HG03064 (cell line): ENCODE results near the gene SLC6A12.

Experiments used
- ATAC-seq: cut with Tn5 transposase; IDR thresholded peaks from one replicate; pipeline ENCODE4 v1.9.1; 2021; ENCODE audit warnings: low read depth; ENCODE audit not compliant: unreplicated experiment

The SLC6A12 gene

GRCh38 chr12:145369-145960 is 68.5 kb downstream of the SLC6A12 start:
- ATAC-seq: no peak

- no peak for ATAC-seq
These were observed 69.2 kb downstream of the SLC6A12 start for GRCh38 chr12:144650-145284.

GRCh38 chr12:143964-144649 is 69.8 kb downstream of the SLC6A12 start:
- ATAC-seq: no peak

GRCh38 chr12:140162-140561 is 73.8 kb downstream of the SLC6A12 start:
- no peak for ATAC-seq
